ENCODE measurements around the gene OSBPL10.

DNA sequence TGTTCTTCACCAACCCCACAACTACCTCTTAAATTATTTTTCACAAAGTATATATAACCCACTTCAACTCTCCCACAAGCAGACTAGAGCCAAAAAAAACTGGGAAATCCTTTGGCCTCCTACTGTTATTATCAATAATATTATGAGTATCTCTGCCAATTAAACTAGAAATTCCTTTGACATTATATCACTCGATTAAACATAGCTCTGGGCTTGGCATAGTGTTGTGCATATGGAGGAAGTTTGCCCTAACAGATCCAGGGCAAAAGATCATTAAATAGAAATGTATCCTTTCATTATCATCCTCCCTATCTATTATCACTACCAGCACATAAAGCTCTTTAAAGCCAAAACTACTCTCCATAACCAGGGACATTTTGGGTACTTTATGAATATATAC is 74.9 kb downstream of the OSBPL10 start:
- TF ChIP-seq, protein P1, sequence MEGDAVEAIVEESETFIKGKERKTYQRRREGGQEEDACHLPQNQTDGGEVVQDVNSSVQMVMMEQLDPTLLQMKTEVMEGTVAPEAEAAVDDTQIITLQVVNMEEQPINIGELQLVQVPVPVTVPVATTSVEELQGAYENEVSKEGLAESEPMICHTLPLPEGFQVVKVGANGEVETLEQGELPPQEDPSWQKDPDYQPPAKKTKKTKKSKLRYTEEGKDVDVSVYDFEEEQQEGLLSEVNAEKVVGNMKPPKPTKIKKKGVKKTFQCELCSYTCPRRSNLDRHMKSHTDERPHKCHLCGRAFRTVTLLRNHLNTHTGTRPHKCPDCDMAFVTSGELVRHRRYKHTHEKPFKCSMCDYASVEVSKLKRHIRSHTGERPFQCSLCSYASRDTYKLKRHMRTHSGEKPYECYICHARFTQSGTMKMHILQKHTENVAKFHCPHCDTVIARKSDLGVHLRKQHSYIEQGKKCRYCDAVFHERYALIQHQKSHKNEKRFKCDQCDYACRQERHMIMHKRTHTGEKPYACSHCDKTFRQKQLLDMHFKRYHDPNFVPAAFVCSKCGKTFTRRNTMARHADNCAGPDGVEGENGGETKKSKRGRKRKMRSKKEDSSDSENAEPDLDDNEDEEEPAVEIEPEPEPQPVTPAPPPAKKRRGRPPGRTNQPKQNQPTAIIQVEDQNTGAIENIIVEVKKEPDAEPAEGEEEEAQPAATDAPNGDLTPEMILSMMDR (IDR thresholded peaks at IDR 0.05) = no peak
- TF ChIP-seq POLR2AphosphoS5 (IDR thresholded peaks at IDR 0.05) = no peak
